ENCODE results near the gene TRIM74.

The TRIM74 gene

DNA sequence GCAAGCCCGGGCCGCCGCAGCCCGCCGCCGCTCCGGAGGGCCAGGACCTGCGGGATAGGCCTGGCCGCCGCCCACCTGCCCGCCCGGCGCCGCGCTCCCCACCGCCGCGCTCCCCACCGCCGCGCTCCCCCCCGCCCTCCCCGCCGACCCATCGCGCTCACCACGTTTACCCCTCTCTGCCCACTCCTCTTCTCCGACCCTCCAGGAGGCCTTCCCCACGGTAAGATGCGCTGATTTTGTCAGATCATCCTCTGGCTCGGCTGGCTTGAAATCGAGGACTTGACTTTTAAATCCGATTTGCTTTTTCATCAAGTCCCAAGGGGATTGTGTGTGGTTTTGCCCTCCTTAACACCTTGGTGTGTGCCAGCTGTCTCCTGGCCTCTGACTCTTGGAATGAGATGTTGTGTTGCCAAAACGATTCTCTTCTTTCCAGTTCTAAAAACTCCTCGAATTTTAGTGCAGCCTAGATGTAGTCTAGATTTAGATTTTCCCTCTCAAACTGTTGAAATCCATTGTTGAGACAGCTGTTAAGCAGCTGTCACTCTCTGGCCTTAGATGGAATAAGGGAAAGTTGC lies 43.6 kb downstream of the TRIM74 start:
- TF ChIP-seq EZH2phosphoT487 (IDR thresholded peaks at IDR 0.05; ENCODE audit: low read depth): no peak
- TF ChIP-seq, protein P1, sequence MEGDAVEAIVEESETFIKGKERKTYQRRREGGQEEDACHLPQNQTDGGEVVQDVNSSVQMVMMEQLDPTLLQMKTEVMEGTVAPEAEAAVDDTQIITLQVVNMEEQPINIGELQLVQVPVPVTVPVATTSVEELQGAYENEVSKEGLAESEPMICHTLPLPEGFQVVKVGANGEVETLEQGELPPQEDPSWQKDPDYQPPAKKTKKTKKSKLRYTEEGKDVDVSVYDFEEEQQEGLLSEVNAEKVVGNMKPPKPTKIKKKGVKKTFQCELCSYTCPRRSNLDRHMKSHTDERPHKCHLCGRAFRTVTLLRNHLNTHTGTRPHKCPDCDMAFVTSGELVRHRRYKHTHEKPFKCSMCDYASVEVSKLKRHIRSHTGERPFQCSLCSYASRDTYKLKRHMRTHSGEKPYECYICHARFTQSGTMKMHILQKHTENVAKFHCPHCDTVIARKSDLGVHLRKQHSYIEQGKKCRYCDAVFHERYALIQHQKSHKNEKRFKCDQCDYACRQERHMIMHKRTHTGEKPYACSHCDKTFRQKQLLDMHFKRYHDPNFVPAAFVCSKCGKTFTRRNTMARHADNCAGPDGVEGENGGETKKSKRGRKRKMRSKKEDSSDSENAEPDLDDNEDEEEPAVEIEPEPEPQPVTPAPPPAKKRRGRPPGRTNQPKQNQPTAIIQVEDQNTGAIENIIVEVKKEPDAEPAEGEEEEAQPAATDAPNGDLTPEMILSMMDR (IDR thresholded peaks at IDR 0.05; ENCODE audit: low read depth, low read length): no peak
- Histone ChIP-seq H3K27ac (ENCODE audit: low read length) (peak overlapping the region; percentile 76; the same call in 1 of the 2 replicates), H3K9ac (ENCODE audit: low read length) (peak overlapping the region; percentile 83)

DNA sequence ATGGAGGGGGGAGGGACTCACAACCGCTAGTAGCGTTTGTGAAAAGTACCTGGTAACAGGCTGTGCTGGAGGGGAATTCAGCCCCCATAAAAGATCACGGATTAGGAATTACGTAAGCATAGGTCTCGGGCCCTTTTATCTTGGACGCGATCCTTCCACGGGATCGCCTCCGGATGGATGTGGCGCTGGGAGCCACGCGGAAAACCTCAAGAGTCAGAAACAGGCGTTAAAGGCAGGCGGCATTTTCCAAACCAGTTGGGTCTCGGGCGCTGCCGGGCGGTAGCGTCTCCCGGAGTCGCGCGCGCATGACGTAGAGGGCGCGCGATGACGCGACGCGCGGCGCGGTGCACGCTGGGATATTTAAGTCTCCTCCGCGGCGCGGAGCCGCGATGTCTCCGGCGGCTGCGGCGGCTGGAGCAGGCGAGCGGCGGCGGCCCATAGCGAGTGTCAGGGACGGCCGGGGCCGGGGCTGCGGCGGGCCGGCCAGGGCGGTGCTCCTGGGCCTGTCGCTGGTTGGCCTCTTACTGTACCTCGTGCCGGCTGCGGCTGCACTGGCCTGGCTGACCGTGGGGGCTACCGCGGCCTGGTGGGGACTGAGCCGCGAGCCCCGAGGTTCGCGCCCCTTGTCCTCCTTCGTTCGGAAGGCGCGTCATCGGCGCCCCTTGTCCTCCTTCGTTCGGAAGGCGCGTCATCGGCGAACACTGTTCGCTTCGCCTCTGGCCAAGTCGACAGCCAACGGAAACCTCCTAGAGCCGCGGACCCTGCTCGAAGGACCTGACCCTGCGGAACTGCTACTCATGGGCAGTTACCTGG lies 44.3 kb downstream of the TRIM74 start, which contains the start of gene POM121:
Gene POM121 (plus strand): TSS at position 363 of the 813 bp plus-strand sequence. CDS start 27 bp downstream, at position 390.
- Histone ChIP-seq H3K36me3 (replicated peaks; ENCODE audit: low read depth, low read length) (peaks cover 7% of the 10 kb centered on the region), H3K4me1 (ENCODE audit: low read length) (peaks cover 6% of the 10 kb centered on the region), H3K79me2 (ENCODE audit: low read length) (peaks cover 53% of the 10 kb centered on the region), H4K20me1 (ENCODE audit: insufficient read depth, low read length) (0 out of 2 replicates have a peak, but pooled peaks cover 4% of the 10 kb centered on the region), H3K27ac (ENCODE audit: low read length) (peak within 1 kb of the TSS; percentile 76), H3K9ac (ENCODE audit: low read length) (peak within 1 kb of the TSS; percentile 83), H3K4me3 (ENCODE audit: low read length) (peak within 1 kb of the TSS; percentile 95), H3K4me2 (ENCODE audit: low read length) (peak within 1 kb of the TSS; percentile 93), H3K27me3 (ENCODE audit: low read depth, low read length) (no peaks in the 10 kb centered on the region), H3K9me3 (ENCODE audit: insufficient read depth, low read length) (no peaks in the 10 kb centered on the region), H2AFZ (ENCODE audit: low read depth, low read length) (peak within 1 kb of the TSS; percentile 78; the same call in 1 of the 2 replicates)
- no peak for TF ChIP-seq EZH2phosphoT487 (IDR thresholded peaks at IDR 0.05; ENCODE audit: low read depth)
- TF ChIP-seq, protein P1 (IDR thresholded peaks at IDR 0.05; ENCODE audit: low read depth, low read length): no peak

More for the DNA sequence above, 43.6 kb downstream of the TRIM74 start:
- Histone ChIP-seq H3K27me3 (ENCODE audit: low read depth, low read length) (no peaks in the 10 kb centered on the region), H3K4me3 (ENCODE audit: low read length) (peak overlapping the region; percentile 95), H3K4me1 (ENCODE audit: low read length) (peaks cover 6% of the 10 kb centered on the region), H3K79me2 (ENCODE audit: low read length) (peaks cover 51% of the 10 kb centered on the region), H2AFZ (ENCODE audit: low read depth, low read length) (no peak overlapping the region), H3K4me2 (ENCODE audit: low read length) (peak overlapping the region; percentile 81), H3K9me3 (ENCODE audit: insufficient read depth, low read length) (no peaks in the 10 kb centered on the region), H4K20me1 (ENCODE audit: insufficient read depth, low read length) (0 out of 2 replicates have a peak, but pooled peaks cover 4% of the 10 kb centered on the region), H3K36me3 (replicated peaks; ENCODE audit: low read depth, low read length) (peaks cover 9% of the 10 kb centered on the region)

DNA sequence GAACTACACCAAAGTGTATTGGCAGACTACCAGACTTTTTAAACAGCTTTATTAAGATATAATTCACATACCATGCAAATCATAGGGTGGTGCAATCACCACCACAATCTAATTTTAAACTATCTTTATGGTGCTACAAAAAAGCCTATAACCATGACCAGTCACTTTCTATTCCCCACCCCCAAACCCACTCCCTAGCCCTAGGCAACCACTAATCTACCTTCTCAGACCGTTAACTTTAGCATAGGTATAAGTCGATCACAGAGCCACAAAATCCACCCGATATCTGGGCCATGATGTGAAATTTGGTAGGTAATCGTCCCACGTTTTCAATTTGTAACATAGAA lies 44.9 kb downstream of the TRIM74 start:
- Histone ChIP-seq H3K4me1 (ENCODE audit: low read length) (peaks cover 6% of the 10 kb centered on the region), H3K36me3 (replicated peaks; ENCODE audit: low read depth, low read length) (peaks cover 7% of the 10 kb centered on the region), H3K4me2 (ENCODE audit: low read length) (peak overlapping the region; percentile 93), H3K79me2 (ENCODE audit: low read length) (peaks cover 59% of the 10 kb centered on the region), H2AFZ (ENCODE audit: low read depth, low read length) (peak overlapping the region; percentile 78; the same call in 1 of the 2 replicates), H3K9ac (ENCODE audit: low read length) (peak overlapping the region; percentile 83), H3K9me3 (ENCODE audit: insufficient read depth, low read length) (no peaks in the 10 kb centered on the region), H4K20me1 (ENCODE audit: insufficient read depth, low read length) (0 out of 2 replicates have a peak, but pooled peaks cover 4% of the 10 kb centered on the region), H3K27me3 (ENCODE audit: low read depth, low read length) (no peaks in the 10 kb centered on the region), H3K4me3 (ENCODE audit: low read length) (peak overlapping the region; percentile 95), H3K27ac (ENCODE audit: low read length) (peak overlapping the region; percentile 76)
- no peak for TF ChIP-seq EZH2phosphoT487 (IDR thresholded peaks at IDR 0.05; ENCODE audit: low read depth)
- TF ChIP-seq, protein P1 (IDR thresholded peaks at IDR 0.05; ENCODE audit: low read depth, low read length): no peak

DNA sequence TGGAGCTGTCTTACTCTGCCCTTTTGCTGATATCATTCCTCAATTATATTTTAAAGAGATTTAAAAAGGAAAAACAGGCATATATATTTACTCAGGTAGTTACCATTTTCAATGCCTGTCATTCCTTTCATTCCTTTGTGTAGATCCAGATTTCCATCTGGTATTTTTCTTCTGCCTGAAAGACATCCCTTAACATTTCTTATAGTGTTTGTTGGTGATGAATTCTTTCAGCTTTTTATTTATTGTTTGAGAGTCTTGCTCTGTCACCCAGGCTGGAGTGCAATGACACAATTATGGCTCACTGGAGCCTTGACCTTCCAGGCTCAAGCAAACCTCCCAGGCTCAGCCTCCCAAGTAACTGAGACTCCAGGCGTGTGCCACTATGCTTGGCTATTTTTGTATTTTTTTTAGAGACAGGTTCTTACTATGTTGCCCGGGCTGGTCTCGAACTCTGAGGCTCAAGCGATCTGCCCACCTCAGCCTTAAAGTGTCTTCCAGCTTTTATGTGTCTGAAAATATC lies 50.0 kb downstream of the TRIM74 start:
- H3K79me2 ChIP-seq (ENCODE audit: low read length): peaks cover 55% of the 10 kb centered on the region

More for the DNA sequence above, 50.0 kb downstream of the TRIM74 start:
- H3K4me3 ChIP-seq (ENCODE audit: low read length): no peak overlapping the region
- no peak overlapping the region for H3K4me2 ChIP-seq (ENCODE audit: low read length)
- no peaks in the 10 kb centered on the region; the same call in 1 of the 2 replicates for H3K4me1 ChIP-seq (ENCODE audit: low read length)
- no peaks in the 10 kb centered on the region for H3K9me3 ChIP-seq (ENCODE audit: insufficient read depth, low read length)
- no peaks in the 10 kb centered on the region for H3K27me3 ChIP-seq (ENCODE audit: low read depth, low read length)
- TF ChIP-seq EZH2phosphoT487 (IDR thresholded peaks at IDR 0.05; ENCODE audit: low read depth): no peak
- TF ChIP-seq, protein P1 (IDR thresholded peaks at IDR 0.05; ENCODE audit: low read depth, low read length): no peak
- H3K27ac ChIP-seq (ENCODE audit: low read length): no peak overlapping the region
- peaks cover 3% of the 10 kb centered on the region; the same call in 1 of the 2 replicates for H4K20me1 ChIP-seq (ENCODE audit: insufficient read depth, low read length)
- H2AFZ ChIP-seq (ENCODE audit: low read depth, low read length): no peak overlapping the region
- no peak overlapping the region for H3K9ac ChIP-seq (ENCODE audit: low read length)
- H3K36me3 ChIP-seq (replicated peaks; ENCODE audit: low read depth, low read length): no peaks in the 10 kb centered on the region
